GM12891 (cell line): Measurements from ENCODE around the gene GRIA1.

Source experiments
- PAX5 ChIP-seq: IDR thresholded peaks from 2 replicates; pipeline ENCODE4 v1.6.1; 2011; ENCODE audit warnings: low read length, moderate library complexity, mild to moderate bottlenecking; ENCODE audit not compliant: insufficient read depth, severe bottlenecking
- POLR2A ChIP-seq: IDR thresholded peaks from 2 replicates; pipeline ENCODE4 v1.6.1; 2011; ENCODE audit warnings: low read depth, low read length, control low read depth
- POLR2AphosphoS5 ChIP-seq: IDR thresholded peaks from 2 replicates; pipeline ENCODE4 v1.6.1; 2011; ENCODE audit warnings: low read depth, low read length, control low read depth
- TAF1 ChIP-seq: IDR thresholded peaks from 2 replicates; pipeline ENCODE4 v1.6.1; 2011; ENCODE audit warnings: low read depth, low read length, control low read depth

- TF ChIP-seq POLR2A, result no peak
- TF ChIP-seq PAX5, result no peak
- no peak for TF ChIP-seq TAF1
- no peak for TF ChIP-seq POLR2AphosphoS5
These were observed 284.2 kb downstream of the GRIA1 start for GRCh38 chr5:153774686-153775085.
